GF-D8 (cell line): ENCODE measurements around the gene ACBD5.

Source experiments
- DNase-seq: peaks from one replicate; lab custom pipeline; 2025; lab: John Stamatoyannopoulos, UW

ACBD5 gene

GRCh38 chr10:27150261-27150660, 90.3 kb downstream of the ACBD5 start:
- no peak for DNase-seq

DNA sequence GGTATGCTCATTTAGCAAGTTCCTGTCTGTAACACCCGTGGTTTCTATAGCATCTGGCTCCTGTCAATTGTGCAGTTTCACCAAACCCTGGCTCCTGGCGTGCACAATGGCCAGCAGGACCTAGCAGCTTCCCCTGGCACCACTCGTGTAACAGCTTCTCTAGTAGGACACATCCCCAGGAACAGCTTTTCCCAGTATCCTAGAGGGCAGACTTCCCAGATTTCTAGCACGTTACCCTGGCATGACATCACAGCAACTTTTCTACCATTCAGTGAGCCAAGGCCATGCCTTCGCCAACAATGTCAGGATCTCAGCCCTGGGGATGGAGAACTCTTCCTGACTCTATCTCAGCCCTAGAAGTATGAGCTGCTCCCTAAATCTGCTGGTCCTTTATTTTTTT, 92.9 kb downstream of the ACBD5 start:
- DNase-seq: no peak

- DNase-seq: no peak
These were observed 94.7 kb downstream of the ACBD5 start for GRCh38 chr10:27145937-27146336.
